ENCODE data around the gene B3GALT6. TPM values are rescaled to one million over a fixed set of nuclear protein-coding genes. Genes with fewer than 3 reads are reported as not detected.
A peak's percentile ranks its signal among the peaks of the same experiment; 100 is the strongest.

Gene B3GALT6
- total RNA-seq, 1 donor from 2014 or later, result 9.3 TPM

- DNase-seq (ENCODE audit: low spot score), result no peak
- no peak for ATAC-seq
Measured at GRCh38 chr1:1259540-1259939, 27.5 kb downstream of the B3GALT6 start.

- ATAC-seq (no peak), DNase-seq (ENCODE audit: low spot score) (no peak)
Measured at GRCh38 chr1:1259951-1260600, 28.0 kb downstream of the B3GALT6 start.

GRCh38 chr1:1260843-1261560, 29.0 kb downstream of the B3GALT6 start:
- peak; percentile 23 for ATAC-seq

GRCh38 chr1:1262071-1262470, 30.0 kb downstream of the B3GALT6 start:
- no peak for DNase-seq (ENCODE audit: low spot score)
- ATAC-seq, result no peak

More at GRCh38 chr1:1260843-1261560, 29.0 kb downstream of the B3GALT6 start:
- DNase-seq (ENCODE audit: low spot score), result no peak

- ATAC-seq, result no peak
- no peak for DNase-seq (ENCODE audit: low spot score)
Measured at GRCh38 chr1:1262758-1263157, 30.7 kb downstream of the B3GALT6 start.

- no peak for ATAC-seq
- no peak for DNase-seq (ENCODE audit: low spot score)
Measured at GRCh38 chr1:1264026-1264425, 32.0 kb downstream of the B3GALT6 start.

GRCh38 chr1:1264868-1265272, 32.8 kb downstream of the B3GALT6 start:
- ATAC-seq, result no peak
- no peak for DNase-seq (ENCODE audit: low spot score)

- ATAC-seq, result no peak
- DNase-seq (ENCODE audit: low spot score), result no peak
Measured at GRCh38 chr1:1267488-1268283, 35.6 kb downstream of the B3GALT6 start.

- ATAC-seq, result no peak
- no peak for DNase-seq (ENCODE audit: low spot score)
Measured at GRCh38 chr1:1268284-1268682, 36.2 kb downstream of the B3GALT6 start.

GRCh38 chr1:1270813-1271212, 38.8 kb downstream of the B3GALT6 start:
- no peak for DNase-seq (ENCODE audit: low spot score)

GRCh38 chr1:1272341-1273208, 40.5 kb downstream of the B3GALT6 start:
- no peak for ATAC-seq

More at GRCh38 chr1:1270813-1271212, 38.8 kb downstream of the B3GALT6 start:
- ATAC-seq, result no peak

GRCh38 chr1:1273209-1273511, 41.1 kb downstream of the B3GALT6 start:
- DNase-seq (ENCODE audit: low spot score) (no peak), ATAC-seq (no peak)

More at GRCh38 chr1:1272341-1273208, 40.5 kb downstream of the B3GALT6 start:
- no peak for DNase-seq (ENCODE audit: low spot score)

- ATAC-seq (peak; percentile 96), DNase-seq (ENCODE audit: low spot score) (peak; percentile 93)
Measured at GRCh38 chr1:1273512-1274298, 41.7 kb downstream of the B3GALT6 start, which contains the start of gene UBE2J2. Gene UBE2J2 (minus strand): TSS chr1:1273854. CDS start chr1:1267992, 5,862 bp downstream.

- ATAC-seq, result peak; percentile 45
- no peak for DNase-seq (ENCODE audit: low spot score)
Measured at GRCh38 chr1:1274299-1274930, 42.4 kb downstream of the B3GALT6 start.

GRCh38 chr1:1274931-1275431, 42.9 kb downstream of the B3GALT6 start:
- DNase-seq (ENCODE audit: low spot score), result peak; percentile 45
- no peak for ATAC-seq

- ATAC-seq (no peak), DNase-seq (ENCODE audit: low spot score) (no peak)
Measured at GRCh38 chr1:1275836-1276235, 43.8 kb downstream of the B3GALT6 start.

GRCh38 chr1:1278620-1279019, 46.6 kb downstream of the B3GALT6 start:
- no peak for DNase-seq (ENCODE audit: low spot score)
- no peak for ATAC-seq

- DNase-seq (ENCODE audit: low spot score), result no peak
Measured at GRCh38 chr1:1279028-1279427, 47.0 kb downstream of the B3GALT6 start.

More at GRCh38 chr1:1279028-1279427, 47.0 kb downstream of the B3GALT6 start:
- no peak for ATAC-seq
